ENCODE results near the gene SLC1A2. TPM values are rescaled to one million over a fixed set of nuclear protein-coding genes. Genes with fewer than 3 reads are reported as not detected.

The SLC1A2 gene
- total RNA-seq, 1 donor from 2014 or later, result 0.41 TPM

DNA sequence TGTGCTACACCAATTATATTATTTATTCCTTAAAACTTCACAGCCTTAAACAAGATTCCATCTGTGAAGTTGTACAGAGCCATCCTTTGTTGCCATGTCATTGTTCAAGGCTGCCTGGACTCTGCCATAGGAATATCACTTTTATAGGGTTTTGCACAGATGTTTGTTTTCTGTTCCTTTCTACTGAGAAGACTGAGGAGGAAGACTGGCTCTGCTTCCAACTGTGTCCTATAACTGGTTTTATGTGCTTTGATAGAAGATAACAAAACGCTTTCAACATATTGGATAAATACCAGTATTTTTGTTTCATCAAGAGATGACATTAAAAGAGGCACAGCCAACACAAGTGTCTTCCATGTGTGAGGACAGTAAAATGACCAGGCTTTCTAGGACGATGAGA lies 159.8 kb downstream of the SLC1A2 start:
- H3K9me3 Mint-ChIP-seq (ENCODE audit: unreplicated experiment), result no peaks in the 10 kb centered on the region
- H3K27me3 Mint-ChIP-seq (ENCODE audit: unreplicated experiment), result no peaks in the 10 kb centered on the region
- DNase-seq (ENCODE audit: low spot score), result no peak
- peaks cover 3% of the 10 kb centered on the region for H3K4me1 Mint-ChIP-seq (ENCODE audit: unreplicated experiment)
- no peak overlapping the region for H3K27ac Mint-ChIP-seq (ENCODE audit: unreplicated experiment)
- TF ChIP-seq, protein P1, sequence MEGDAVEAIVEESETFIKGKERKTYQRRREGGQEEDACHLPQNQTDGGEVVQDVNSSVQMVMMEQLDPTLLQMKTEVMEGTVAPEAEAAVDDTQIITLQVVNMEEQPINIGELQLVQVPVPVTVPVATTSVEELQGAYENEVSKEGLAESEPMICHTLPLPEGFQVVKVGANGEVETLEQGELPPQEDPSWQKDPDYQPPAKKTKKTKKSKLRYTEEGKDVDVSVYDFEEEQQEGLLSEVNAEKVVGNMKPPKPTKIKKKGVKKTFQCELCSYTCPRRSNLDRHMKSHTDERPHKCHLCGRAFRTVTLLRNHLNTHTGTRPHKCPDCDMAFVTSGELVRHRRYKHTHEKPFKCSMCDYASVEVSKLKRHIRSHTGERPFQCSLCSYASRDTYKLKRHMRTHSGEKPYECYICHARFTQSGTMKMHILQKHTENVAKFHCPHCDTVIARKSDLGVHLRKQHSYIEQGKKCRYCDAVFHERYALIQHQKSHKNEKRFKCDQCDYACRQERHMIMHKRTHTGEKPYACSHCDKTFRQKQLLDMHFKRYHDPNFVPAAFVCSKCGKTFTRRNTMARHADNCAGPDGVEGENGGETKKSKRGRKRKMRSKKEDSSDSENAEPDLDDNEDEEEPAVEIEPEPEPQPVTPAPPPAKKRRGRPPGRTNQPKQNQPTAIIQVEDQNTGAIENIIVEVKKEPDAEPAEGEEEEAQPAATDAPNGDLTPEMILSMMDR (IDR thresholded peaks at IDR 0.05; ENCODE audit: unreplicated experiment), result no peak
- no peaks in the 10 kb centered on the region for H3K36me3 Mint-ChIP-seq (ENCODE audit: low read depth, unreplicated experiment)
- H3K4me3 Mint-ChIP-seq (ENCODE audit: unreplicated experiment), result no peak overlapping the region

DNA sequence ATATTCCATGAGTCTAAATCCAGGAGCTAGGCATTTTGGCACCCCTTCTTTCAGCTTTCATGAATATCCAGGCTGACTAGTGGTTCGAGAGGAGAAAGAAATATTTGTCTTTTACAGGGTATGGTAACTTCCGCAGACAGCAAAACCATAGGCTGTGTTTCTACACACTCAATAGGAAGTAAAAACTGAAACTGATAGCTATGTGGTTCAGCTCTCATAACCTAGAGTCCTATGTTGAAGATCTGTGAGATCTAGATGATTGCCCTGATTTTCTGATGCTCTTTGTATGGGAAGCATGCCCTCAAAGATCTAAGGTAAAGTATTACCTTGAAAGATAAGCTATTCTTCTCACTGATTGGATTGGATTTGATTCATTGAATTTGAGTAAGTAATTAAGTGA lies 162.1 kb downstream of the SLC1A2 start:
- H3K4me3 Mint-ChIP-seq (ENCODE audit: unreplicated experiment), result no peak overlapping the region
- TF ChIP-seq, protein P1 (IDR thresholded peaks at IDR 0.05; ENCODE audit: unreplicated experiment), result no peak
- H3K9me3 Mint-ChIP-seq (ENCODE audit: unreplicated experiment), result no peaks in the 10 kb centered on the region
- no peak for DNase-seq (ENCODE audit: low spot score)
- no peaks in the 10 kb centered on the region for H3K27me3 Mint-ChIP-seq (ENCODE audit: unreplicated experiment)
- peaks cover 2% of the 10 kb centered on the region for H3K4me1 Mint-ChIP-seq (ENCODE audit: unreplicated experiment)
- no peaks in the 10 kb centered on the region for H3K36me3 Mint-ChIP-seq (ENCODE audit: low read depth, unreplicated experiment)
- no peak overlapping the region for H3K27ac Mint-ChIP-seq (ENCODE audit: unreplicated experiment)

- no peaks in the 10 kb centered on the region for H3K27me3 Mint-ChIP-seq (ENCODE audit: unreplicated experiment)
- DNase-seq (ENCODE audit: low spot score), result no peak
- H3K9me3 Mint-ChIP-seq (ENCODE audit: unreplicated experiment), result no peaks in the 10 kb centered on the region
- no peak overlapping the region for H3K27ac Mint-ChIP-seq (ENCODE audit: unreplicated experiment)
- H3K4me1 Mint-ChIP-seq (ENCODE audit: unreplicated experiment), result no peaks in the 10 kb centered on the region
- TF ChIP-seq, protein P1 (IDR thresholded peaks at IDR 0.05; ENCODE audit: unreplicated experiment), result no peak
- H3K4me3 Mint-ChIP-seq (ENCODE audit: unreplicated experiment), result no peak overlapping the region
- H3K36me3 Mint-ChIP-seq (ENCODE audit: low read depth, unreplicated experiment), result no peaks in the 10 kb centered on the region
These were observed 163.1 kb downstream of the SLC1A2 start for GRCh38 chr11:35256296-35256695.

GRCh38 chr11:35255514-35255913 lies 163.8 kb downstream of the SLC1A2 start:
- no peak overlapping the region for H3K4me3 Mint-ChIP-seq (ENCODE audit: unreplicated experiment)
- no peak for DNase-seq (ENCODE audit: low spot score)
- H3K4me1 Mint-ChIP-seq (ENCODE audit: unreplicated experiment), result peaks cover 4% of the 10 kb centered on the region
- no peaks in the 10 kb centered on the region for H3K27me3 Mint-ChIP-seq (ENCODE audit: unreplicated experiment)
- H3K36me3 Mint-ChIP-seq (ENCODE audit: low read depth, unreplicated experiment), result no peaks in the 10 kb centered on the region
- H3K9me3 Mint-ChIP-seq (ENCODE audit: unreplicated experiment), result no peaks in the 10 kb centered on the region
- no peak overlapping the region for H3K27ac Mint-ChIP-seq (ENCODE audit: unreplicated experiment)
- TF ChIP-seq, protein P1 (IDR thresholded peaks at IDR 0.05; ENCODE audit: unreplicated experiment), result no peak

- no peak overlapping the region for H3K27ac Mint-ChIP-seq (ENCODE audit: unreplicated experiment)
- H3K4me1 Mint-ChIP-seq (ENCODE audit: unreplicated experiment), result peaks cover 4% of the 10 kb centered on the region
- no peaks in the 10 kb centered on the region for H3K9me3 Mint-ChIP-seq (ENCODE audit: unreplicated experiment)
- TF ChIP-seq, protein P1 (IDR thresholded peaks at IDR 0.05; ENCODE audit: unreplicated experiment), result no peak
- no peaks in the 10 kb centered on the region for H3K36me3 Mint-ChIP-seq (ENCODE audit: low read depth, unreplicated experiment)
- H3K27me3 Mint-ChIP-seq (ENCODE audit: unreplicated experiment), result no peaks in the 10 kb centered on the region
- no peak for DNase-seq (ENCODE audit: low spot score)
- H3K4me3 Mint-ChIP-seq (ENCODE audit: unreplicated experiment), result no peak overlapping the region
These were observed 166.1 kb downstream of the SLC1A2 start for GRCh38 chr11:35253237-35253636.
